ENCODE results near the gene RARRES2.

- TF ChIP-seq EZH2 (IDR thresholded peaks at IDR 0.05) (no peak), EZH2phosphoT487 (IDR thresholded peaks at IDR 0.05; ENCODE audit: borderline replicate concordance) (no peak), YY1 (IDR thresholded peaks at IDR 0.05; ENCODE audit: extremely low read depth, insufficient replicate concordance, low read depth, low read length) (no peak), CTCF (IDR thresholded peaks at IDR 0.05 in 2 of 3, conservative IDR thresholded peaks at IDR 0.05 in 1 of 3; ENCODE audit: borderline replicate concordance in 1 of 3, insufficient read depth in 1 of 3, low read depth in 2 of 3, low read length in 2 of 3) (no peak), POLR2A (IDR thresholded peaks at IDR 0.05; ENCODE audit: borderline replicate concordance, extremely low read depth, insufficient read depth, insufficient read length) (no peak), POLR2AphosphoS5 (IDR thresholded peaks at IDR 0.05; ENCODE audit: low read depth, low read length) (no peak), RAD21 (IDR thresholded peaks at IDR 0.05; ENCODE audit: low read depth) (no peak)
These were observed 21.9 kb upstream of the RARRES2 start for GRCh38 chr7:150363370-150363769.

Data from HCT116 (cell line).